GM12872 (cell line): ENCODE data around the gene ZRANB1.

Source experiments
- CTCF ChIP-seq: IDR thresholded peaks from 3 replicates; pipeline ENCODE4 v1.5.1; 2011; ENCODE audit warnings: low read depth, mild to moderate bottlenecking, low read length, moderate library complexity; ENCODE audit not compliant: insufficient read depth

The ZRANB1 gene

DNA sequence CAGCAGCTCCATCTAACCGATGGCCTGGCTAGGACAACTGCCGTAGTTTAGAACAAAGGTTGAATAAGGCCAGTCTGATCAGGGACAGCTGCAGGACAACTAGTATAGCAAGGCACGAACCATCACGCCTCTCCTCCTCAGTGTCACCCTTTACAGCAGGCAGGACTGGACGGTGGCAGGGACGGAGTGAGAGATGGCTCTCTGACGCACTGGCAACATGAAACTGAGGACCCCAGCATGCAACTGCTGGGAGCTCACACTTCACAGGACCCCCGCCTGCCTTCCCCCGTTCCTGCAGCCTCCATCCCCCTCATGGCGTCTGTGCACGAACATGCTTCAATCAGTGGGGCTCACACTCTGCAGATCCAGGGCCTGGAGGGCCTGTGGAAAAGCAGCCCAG is 53.7 kb downstream of the ZRANB1 start:
- no peak for TF ChIP-seq CTCF

DNA sequence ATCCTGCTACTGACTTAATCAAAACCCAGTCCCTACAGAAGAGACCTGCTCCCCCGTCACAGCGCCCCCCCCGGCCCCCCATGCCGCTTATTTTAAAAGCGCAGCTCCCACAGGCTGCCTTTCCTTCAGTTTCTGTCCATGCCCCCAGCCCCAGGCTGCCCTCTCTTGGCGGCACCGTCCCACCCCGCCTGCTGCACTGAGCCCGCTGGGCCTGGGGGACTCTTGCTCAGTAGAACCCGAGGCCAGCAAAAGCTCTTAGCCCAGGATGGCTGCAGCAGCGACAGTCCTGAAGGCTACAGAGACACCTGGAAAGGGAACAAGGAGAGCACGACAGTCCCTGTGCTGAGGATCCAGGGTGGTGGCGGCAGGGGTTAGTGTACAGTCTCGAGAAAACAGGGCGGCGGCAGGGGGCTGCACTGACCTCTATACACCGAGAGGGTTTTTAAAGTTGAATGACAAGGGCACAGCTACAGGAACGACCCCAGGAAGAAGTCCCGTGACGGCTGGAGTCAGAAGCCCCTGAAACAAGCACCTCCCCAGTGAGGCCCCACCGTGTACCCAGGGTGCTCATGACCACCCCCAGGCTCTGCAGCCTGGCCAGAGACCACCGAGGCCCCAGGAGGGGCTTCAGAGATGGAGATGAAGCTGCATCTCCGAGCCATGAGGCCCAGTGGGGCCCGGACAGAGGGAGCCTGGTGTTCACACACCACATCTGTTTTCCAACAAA is 54.4 kb downstream of the ZRANB1 start:
- TF ChIP-seq CTCF, result no peak

- no peak for TF ChIP-seq CTCF
These were observed 54.9 kb downstream of the ZRANB1 start for GRCh38 chr10:124996854-124997215.

GRCh38 chr10:124997306-124997705 is 55.4 kb downstream of the ZRANB1 start:
- no peak for TF ChIP-seq CTCF

- no peak for TF ChIP-seq CTCF
These were observed 56.1 kb downstream of the ZRANB1 start for GRCh38 chr10:124997771-124998623.

GRCh38 chr10:124998624-124999291 is 56.8 kb downstream of the ZRANB1 start:
- no peak for TF ChIP-seq CTCF
